22Rv1 (cell line): ENCODE results near the gene NUDT5.

ENCODE experiments used
- ZFX ChIP-seq: fragments of 450-650 bp; IDR thresholded peaks from 2 replicates; pipeline ENCODE4 v1.6.1; 2017; ENCODE audit warnings: antibody characterized with exemption, borderline replicate concordance
- TF ChIP-seq, protein P1 (sequence below): fragments of 450-650 bp; IDR thresholded peaks from 2 replicates; pipeline ENCODE4 v1.5.1; 2017; ENCODE audit warnings: mild to moderate bottlenecking

GRCh38 chr10:12218991-12219390 lies 23.3 kb upstream of the NUDT5 start:
- TF ChIP-seq, protein P1, sequence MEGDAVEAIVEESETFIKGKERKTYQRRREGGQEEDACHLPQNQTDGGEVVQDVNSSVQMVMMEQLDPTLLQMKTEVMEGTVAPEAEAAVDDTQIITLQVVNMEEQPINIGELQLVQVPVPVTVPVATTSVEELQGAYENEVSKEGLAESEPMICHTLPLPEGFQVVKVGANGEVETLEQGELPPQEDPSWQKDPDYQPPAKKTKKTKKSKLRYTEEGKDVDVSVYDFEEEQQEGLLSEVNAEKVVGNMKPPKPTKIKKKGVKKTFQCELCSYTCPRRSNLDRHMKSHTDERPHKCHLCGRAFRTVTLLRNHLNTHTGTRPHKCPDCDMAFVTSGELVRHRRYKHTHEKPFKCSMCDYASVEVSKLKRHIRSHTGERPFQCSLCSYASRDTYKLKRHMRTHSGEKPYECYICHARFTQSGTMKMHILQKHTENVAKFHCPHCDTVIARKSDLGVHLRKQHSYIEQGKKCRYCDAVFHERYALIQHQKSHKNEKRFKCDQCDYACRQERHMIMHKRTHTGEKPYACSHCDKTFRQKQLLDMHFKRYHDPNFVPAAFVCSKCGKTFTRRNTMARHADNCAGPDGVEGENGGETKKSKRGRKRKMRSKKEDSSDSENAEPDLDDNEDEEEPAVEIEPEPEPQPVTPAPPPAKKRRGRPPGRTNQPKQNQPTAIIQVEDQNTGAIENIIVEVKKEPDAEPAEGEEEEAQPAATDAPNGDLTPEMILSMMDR: no peak
- TF ChIP-seq ZFX: no peak
